Prostate gland (tissue), 2 donors: ENCODE results near the gene ATAD2B.

Source experiments
- CTCF ChIP-seq, 4 experiments: fragments of 200-600 bp in 2 of 4; fragments of 450-650 bp in 2 of 4; sonication (generic) in 2 of 4; IDR thresholded peaks; 1 replicate in 3 of 4; 2 replicates in 1 of 4; pipeline ENCODE4 v1.5.1; 2016 to 2019; ENCODE audit warnings: antibody characterized with exemption in 4 of 4, mild to moderate bottlenecking in 2 of 4, moderate library complexity in 2 of 4
- POLR2A ChIP-seq: fragments of 450-650 bp; IDR thresholded peaks from one replicate; pipeline ENCODE4 v1.6.1; 2016; ENCODE audit warnings: antibody characterized with exemption, mild to moderate bottlenecking

GRCh38 chr2:23954325-23955014 lies 27.5 kb upstream of the ATAD2B start:
- TF ChIP-seq POLR2A (no peak), CTCF (IDR thresholded peaks at IDR 0.05) (no peak)
